Stimulated activated CD8-positive, alpha-beta memory T cell treated with anti-CD3 and anti-CD28 coated beads, Interleukin-12 subunit alpha, Interleukin-12 subunit beta, amount 100 ng/mL, for 24 hours (primary cell): Measurements from ENCODE around the gene PLA2G4B.

Experiments
- DNase-seq: peaks from one replicate; pipeline ENCODE4 v3.0.0-alpha.2; 2020; ENCODE audit errors: extremely low read depth

The PLA2G4B gene

DNA sequence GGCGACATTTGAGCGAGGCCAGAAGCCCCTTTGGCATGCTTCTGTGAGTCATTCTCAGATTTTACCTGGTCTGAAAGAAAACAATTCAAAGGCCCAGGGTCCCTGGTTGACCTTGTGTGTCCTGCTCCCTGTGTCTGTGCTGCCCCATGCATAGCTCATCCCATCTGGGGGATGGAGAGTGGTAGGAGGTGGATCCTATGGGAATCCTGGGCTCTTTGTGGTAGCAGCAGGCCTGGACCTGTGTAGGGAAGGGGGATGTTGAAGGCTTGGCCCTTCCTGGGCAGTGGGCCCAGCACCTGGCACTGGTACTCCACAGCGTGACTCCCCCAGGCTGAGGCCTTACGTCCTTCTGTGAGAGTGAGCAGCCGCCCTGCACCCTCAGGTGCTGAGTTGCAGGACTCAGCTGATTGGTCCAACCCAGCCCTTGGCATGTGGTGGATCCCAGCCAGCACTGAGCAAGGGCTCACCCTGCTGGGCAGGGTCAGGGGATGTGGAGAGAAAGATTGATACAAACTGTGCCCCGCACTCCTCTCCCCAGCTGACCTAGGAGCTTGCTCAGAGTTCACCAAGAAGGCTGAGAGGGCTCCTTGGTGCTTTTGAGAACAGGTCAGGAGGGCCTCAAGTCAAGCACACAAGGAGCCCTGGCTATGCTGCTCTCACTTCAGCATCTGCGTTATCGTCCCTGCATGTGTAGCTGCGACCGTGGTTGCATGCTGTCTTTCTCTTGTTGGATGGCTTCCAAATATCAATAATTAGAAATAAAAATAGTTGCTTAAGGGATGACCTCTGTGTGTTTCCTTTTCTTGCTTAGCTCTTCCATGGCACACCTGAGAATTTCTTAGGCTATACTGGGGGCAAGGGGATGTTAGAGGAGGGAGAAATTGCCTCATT lies 32.1 kb upstream of the PLA2G4B start:
- no peak for DNase-seq

DNA sequence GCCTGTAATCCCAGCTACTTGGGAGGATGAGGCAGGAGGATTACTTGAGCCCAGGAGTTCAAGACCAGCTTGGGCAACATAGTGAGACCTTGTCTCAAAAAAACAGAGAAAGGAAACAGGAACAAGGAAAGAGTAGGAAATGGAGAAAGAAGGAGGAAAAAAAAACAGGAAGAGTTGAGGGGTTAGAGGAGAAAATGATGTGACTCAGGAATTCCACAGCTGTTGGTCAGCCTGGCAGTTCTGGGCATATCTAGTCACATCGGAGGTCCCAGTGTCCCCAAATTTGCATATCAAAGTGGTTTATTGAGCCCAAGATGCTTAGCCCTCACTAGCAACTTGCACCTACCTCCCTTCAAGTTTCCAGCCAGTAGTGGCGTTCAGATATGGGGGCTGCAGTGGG lies 29.5 kb upstream of the PLA2G4B start:
- no peak for DNase-seq

DNA sequence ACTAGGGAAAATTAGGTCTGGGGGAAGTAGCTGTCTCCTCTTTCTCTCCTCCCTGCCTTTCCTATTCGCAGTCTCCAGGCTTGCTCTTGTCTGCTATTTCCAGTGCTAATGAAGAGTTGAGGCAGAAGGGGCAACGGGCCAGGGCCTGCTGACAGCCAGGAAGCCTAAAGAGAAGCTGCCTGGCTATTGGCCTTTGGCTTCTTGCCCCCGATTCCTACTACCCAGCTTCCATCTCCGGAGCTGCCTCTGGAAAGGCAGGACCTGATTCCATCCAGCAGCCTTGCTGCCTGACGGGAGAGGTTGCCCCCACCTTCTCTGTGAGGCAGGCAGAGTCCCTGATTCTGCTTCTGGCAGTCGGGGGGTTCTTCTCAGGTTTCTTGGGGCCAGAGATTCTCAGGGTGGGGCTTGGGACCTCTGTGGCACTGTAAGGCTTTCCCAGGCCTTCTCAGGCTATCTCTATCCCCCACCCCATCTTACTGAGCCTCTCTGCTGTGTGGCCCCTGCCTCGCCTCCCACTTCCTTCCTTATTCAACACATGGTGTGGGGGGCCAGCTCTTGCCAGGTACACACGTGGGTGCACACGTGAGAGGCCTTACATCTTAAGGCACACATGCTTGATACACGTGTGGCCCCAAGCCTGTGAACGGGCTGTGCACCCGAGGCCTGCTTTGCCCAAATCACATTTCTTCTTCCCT lies 29.0 kb upstream of the PLA2G4B start:
- no peak for DNase-seq

DNA sequence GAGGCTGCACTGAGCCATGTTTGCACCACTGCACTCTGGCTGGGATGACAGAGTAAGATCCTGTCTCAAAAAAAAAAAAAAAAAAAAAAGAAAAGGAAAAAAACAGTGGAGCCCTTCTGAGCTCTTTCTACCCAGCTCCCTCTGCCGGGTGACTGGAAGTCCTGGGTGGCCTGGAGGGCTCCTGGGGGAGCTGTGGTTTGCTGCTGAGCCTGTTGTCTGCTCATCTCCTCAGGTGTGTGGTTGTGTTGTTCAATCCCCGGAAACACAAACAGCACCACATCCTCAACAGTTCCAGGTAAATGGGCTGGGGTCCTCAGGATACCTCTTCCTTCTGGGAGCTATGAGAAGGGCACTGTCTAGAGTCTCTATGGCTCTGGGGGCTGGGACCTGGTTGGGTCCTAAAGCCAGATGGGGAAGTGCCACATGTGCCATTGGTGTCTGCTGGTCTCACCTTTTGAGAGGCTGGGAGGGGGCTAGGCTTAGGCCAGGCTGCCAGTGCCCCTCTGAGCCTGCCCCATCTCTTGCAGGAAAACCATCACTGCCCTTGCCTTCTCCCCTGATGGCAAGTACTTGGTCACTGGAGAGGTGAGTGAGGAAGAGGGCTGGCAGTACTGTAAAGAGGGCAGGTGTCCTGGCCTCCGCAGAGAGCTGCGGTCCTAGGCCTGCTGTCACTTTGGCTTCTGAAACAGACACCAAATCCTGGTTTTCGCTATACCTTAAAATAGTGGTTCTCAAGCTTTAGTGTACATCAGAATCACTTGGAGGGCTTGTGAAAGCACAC lies 27.8 kb upstream of the PLA2G4B start:
- DNase-seq = no peak

DNA sequence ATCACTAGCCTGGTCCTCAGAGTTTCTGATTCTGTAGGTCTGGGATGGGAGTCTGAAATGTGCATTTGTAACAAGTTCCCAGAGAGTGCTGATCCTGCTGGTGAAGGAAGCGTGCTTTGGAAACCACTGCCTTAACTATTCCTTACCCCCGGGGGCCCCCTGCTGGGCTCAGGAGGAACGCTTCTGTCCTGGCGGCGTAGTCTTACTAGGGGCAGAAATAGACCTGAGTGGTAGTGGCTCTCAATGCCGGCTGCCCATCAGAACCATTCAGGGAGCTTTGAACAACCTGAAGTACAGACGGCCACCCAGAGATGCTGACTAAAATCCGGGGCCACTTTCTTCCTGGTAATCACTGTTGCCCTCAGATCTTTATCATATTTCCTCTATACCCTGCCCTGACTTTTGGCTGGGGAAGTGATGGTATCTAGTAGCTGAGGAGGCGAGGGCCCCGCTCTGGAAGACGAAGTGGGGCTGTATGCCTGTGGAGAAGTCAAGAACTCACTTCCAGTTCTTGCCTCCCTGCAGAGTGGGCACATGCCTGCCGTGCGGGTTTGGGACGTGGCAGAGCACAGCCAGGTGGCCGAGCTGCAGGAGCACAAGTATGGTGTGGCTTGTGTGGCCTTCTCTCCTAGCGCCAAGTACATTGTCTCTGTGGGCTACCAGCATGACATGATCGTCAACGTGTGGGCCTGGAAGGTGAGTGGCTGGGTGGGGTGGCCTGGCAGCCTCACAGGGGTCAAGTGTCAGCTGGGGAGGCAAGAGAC lies 27.0 kb upstream of the PLA2G4B start:
- peak; percentile 38 for DNase-seq

DNA sequence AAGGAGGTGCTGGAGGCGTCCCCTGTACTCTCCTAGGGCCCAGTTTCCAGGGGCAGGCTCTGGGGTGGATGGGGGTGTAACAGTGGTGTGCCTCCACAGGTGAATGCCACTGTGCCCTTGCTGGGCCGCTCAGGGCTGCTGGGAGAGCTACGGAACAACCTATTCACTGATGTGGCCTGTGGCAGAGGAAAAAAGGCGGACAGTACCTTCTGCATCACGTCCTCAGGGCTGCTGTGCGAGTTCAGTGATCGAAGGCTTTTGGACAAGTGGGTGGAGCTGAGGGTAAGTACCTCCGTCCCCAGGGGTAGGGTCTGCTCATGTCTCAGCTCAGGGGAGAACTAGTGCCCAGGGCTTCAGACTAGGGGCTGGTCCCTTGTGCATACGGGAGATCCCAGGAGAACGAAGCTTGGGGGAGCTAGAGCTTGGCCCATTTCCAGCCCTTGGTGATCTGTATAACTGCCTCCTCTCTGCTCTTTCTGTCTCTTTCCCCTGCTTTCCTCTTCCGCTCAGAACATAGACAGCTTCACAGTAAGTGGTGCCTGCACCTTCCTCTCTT lies 25.7 kb upstream of the PLA2G4B start:
- DNase-seq = no peak

DNA sequence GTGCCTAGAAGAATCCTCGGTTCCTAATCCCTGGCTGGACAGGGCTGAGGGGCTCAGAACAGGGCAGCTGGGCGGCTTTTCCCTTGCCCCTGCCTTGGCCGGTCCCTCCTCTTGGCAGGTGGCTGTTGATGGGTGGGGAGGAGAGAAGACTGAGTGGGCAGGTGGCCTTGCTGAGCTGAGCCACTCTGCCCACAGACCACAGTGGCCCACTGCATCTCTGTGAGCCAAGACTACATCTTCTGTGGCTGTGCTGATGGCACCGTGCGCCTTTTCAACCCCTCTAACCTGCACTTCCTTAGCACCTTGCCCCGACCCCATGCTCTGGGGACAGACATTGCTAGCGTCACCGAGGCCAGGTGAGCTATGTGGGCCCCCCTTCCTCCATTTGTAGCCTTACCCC lies 25.2 kb upstream of the PLA2G4B start:
- DNase-seq = no peak

DNA sequence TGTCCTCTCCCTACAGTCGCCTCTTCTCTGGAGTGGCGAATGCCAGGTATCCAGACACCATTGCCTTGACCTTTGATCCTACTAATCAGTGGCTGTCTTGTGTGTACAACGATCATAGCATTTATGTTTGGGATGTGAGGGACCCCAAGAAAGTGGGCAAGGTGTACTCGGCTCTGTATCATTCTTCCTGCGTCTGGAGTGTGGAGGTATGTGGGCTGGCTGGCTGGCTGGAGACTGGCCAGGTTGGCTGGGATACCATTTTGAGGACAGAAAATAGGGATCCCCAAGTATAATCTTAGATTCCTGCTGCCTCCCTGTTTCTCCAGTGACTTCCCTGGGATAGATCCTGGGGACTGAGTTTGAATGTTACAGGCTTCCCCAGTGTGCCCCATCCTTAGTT lies 24.1 kb upstream of the PLA2G4B start:
- DNase-seq = no peak

DNA sequence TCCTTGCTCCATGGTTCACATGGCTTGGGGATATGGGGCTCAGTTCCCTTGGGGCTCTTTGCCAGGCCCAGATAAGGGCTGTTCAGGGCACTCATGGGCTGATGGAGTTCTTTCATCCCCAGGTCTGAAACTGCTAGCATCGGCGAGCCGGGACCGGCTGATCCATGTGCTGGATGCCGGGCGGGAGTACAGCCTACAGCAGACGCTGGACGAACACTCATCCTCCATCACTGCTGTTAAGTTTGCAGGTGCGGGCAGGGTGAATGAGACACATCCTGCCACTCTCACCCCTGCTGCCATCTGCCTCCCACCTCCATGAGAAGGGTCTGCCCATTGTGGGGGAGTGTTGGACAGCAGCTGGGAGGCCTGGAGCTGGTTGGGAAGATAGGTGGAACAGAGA lies 21.9 kb upstream of the PLA2G4B start:
- no peak for DNase-seq

DNA sequence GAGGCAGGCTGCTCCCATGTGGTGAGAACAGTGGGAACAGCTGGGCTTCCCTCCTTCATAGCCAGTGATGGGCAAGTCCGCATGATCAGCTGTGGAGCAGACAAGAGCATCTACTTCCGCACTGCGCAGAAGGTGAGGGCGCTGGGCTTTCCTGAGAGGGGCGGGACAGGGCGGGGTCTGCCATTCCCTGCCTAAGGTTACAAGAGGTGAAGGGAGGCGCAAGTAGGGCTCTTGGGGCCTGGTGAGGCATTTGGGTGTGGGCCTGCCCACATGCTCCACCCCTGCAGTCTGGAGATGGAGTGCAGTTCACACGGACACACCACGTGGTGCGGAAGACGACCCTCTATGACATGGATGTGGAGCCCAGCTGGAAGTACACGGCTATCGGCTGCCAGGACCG lies 21.3 kb upstream of the PLA2G4B start:
- no peak for DNase-seq

DNA sequence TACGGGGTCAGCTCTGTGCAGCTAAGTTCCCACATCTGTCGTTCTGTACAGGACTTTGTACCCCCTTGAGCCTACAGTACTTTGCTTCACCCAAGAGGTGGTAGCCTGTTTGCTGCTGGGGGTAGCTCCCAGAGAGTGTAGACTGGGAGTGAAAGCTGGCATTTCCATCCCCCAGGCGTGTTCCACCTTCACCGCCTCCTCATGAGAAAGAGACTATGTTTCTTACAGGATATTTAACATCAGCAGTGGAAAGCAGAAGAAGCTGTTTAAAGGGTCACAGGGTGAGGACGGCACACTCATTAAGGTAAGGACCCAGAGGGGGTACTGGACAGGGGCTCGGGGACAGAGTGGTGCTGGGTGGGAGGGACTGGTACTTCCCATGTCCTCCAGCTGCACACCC lies 20.9 kb upstream of the PLA2G4B start:
- no peak for DNase-seq

DNA sequence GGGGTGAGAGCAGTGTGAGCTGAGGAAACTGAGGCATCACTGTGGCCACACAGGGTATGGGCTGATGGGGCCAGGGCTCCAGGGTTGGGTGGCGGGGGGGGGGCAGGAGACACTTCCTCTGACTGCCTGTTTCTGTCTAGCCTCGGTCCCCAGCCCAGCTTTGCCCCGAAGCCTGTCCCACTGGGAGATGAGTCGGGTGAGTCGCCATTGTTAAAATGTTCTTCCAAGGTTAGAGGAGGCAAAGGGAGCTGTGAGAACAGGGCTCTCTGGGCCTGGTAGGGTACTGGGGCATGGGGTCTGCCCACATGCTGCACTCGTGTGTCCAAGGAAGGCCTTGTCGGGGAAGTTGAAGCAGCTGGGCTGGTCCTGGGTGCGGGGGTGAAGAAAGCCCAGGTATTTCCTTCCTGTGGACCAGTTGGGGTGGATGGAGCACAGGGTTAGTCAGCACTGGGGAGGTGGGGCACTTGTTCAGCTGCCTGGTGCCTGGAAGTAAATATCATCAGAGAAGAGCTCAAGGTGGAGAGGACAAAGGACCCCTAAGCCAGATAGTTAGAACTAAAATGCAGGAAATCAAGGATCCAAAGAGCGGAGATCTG lies 19.1 kb upstream of the PLA2G4B start:
- no peak for DNase-seq

DNA sequence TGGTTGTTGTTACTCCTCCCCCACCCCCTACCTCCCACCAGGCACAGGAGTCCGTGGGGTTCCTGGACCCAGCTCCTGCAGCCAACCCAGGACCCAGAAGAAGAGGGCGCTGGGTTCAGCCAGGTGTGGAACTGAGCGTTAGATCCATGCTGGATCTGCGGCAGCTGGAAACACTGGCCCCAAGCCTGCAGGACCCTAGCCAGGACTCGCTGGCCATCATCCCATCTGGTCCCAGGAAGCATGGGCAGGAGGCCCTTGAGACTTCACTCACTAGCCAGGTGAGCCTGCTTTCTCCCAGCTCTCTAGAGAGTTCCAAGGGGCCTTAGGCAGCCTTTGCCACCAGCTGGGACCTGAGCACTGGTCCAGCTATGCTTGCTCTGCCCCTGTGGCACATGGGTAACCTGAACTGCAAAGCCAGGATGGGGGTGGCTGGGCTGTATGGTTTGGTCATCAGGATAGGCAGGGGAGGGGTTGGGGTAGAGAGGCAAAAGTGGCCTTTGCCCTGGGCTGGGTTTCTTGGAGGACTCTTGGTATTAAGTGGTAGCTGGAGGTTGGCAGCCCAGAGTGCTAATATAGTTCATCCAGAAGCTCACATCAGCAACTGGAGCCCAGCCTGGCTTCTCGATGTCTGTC lies 17.7 kb upstream of the PLA2G4B start:
- no peak for DNase-seq

DNA sequence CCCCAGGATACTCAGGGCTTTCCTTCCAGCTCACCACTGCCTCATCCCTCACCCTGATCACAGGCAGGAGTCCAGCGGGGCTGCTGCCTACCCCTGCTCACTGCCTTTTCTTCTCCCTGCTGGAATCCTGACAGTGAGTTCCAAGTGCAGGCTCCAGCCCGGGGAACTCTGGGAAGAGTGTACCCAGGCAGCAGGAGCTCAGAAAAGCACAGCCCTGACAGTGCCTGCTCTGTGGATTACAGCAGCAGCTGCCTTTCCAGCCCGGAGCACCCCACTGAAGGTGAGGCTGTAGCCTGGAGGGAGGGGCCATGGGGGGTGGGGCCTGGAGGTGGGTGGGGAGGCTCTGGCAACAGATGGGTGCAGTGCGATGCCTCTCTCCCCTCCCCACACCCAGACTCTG lies 16.8 kb upstream of the PLA2G4B start:
- DNase-seq = no peak

DNA sequence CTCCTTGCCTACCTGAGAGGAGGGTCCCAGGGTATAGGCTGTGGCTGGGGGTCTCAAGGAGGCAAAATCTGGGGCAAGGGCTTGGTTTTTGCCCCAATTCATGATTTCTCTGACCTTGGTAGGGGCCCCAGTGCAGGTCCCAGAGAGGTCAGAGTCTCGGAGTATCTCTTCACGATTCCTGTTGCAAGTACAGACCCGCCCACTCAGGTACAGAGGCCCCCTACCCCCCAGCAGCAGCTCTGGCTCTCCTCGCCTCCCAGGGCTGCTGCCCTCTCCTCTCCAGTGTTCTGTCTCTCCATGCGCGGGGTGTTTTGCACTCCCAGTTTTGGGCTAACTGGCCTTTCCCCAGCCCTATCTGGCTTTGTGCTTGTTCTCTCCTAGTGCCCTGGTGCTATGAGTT lies 16.2 kb upstream of the PLA2G4B start:
- DNase-seq = no peak

DNA sequence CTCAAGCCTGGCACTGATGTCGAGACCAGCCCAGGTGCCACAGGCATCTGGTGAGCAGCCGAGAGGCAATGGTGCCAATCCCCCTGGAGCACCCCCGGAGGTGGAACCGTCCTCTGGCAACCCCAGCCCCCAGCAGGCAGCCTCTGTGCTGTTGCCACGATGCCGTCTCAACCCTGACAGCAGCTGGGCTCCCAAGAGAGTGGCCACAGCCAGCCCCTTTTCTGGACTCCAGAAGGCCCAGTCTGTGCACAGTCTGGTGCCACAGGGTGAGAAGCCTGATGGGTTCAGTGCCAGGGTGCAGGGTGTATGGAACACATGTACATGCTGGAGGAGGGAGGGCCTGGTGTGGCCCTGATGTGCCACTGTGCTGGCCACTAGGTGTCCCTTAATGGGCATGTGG lies 15.7 kb upstream of the PLA2G4B start:
- no peak for DNase-seq

DNA sequence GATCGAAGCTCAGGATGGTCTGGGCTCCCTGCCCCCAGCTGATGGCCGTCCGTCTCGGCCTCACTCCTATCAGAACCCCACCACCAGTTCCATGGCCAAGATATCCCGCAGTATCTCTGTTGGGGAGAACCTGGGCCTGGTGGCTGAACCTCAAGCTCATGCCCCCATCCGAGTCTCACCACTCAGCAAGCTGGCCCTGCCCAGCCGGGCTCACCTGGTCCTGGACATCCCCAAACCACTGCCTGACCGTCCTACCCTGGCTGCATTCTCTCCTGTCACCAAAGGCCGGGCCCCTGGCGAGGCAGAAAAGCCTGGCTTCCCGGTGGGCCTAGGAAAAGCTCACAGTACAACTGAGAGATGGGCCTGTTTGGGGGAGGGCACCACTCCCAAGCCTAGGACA lies 15.1 kb upstream of the PLA2G4B start:
- no peak for DNase-seq

DNA sequence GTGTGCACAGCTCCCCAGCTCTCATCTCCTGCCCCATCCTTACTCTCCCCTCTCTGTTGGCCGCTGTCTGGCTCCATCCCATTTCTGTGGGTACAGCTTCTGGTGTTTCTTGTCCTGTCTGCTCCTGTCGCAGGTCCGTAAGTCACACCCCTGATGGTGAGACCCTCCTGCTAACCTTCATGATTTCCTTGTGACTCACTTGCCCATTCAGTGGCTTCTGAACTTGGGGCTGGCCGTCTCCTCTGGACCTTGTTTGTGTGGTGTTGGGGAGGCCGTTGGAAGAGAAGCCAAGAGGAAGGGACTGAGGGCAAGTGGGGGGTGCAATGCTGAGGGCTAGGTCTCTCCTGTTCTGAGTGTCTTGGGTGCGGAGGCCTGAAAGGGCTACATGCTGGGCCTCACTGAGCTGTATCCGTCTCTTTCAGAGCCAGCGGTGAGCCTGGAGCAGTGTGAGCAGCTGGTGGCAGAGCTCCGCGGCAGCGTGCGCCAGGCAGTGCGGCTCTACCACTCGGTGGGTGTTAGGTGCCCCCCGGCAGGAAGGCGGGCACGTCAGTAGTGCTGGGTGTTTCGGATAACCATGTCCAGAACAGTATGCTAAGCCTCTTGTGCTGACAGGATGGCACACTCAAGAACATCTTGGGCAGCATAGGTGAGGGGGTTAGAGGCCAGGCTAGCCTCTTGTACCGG lies 14.4 kb upstream of the PLA2G4B start:
- no peak for DNase-seq

DNA sequence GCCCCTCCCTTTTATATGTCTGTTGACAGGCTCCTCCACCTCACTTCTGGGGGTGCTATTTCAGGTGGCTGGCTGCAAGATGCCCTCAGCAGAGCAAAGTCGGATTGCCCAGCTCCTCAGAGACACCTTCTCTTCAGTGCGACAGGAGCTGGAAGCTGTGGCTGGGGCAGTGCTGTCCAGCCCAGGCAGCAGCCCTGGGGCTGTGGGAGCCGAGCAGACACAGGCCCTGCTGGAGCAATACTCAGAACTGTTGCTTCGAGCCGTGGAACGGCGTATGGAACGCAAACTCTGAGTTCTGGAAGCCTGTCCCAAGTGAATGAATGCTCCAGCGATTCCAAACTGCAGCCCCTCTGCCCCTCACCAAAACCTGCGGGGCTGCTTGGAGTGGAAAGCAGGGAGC lies 13.5 kb upstream of the PLA2G4B start:
- DNase-seq = no peak
